ENCODE measurements around the gene MXI1.

- TF ChIP-seq CTCF (IDR thresholded peaks at IDR 0.05) (no peak), POLR2AphosphoS5 (IDR thresholded peaks at IDR 0.05; ENCODE audit: low read depth, low read length) (no peak), REST (IDR thresholded peaks at IDR 0.05; ENCODE audit: insufficient read depth in 1 of 2, low read depth in 2 of 2, low read length in 1 of 2) (no peak), SIN3A (IDR thresholded peaks at IDR 0.05; ENCODE audit: borderline replicate concordance, insufficient read depth, low read depth, low read length) (no peak), TCF7L2 (IDR thresholded peaks at IDR 0.05; ENCODE audit: low read depth, low read length) (no peak)
Measured at GRCh38 chr10:110212119-110213006, 5.0 kb downstream of the MXI1 start.
